Measurements from ENCODE around the gene ST7L.

The ST7L gene

GRCh38 chr1:112618114-112618720, 724 bp downstream of the ST7L start:
- no peak for DNase-seq

GRCh38 chr1:112614460-112615065, 4.4 kb downstream of the ST7L start:
- no peak for DNase-seq

- DNase-seq: no peak
Observed at GRCh38 chr1:112605633-112606327, 13.2 kb downstream of the ST7L start.

GRCh38 chr1:112603541-112603940, 15.4 kb downstream of the ST7L start:
- no peak for DNase-seq

- DNase-seq: no peak
Observed at GRCh38 chr1:112603012-112603411, 15.9 kb downstream of the ST7L start.

- no peak for DNase-seq
Observed at GRCh38 chr1:112599477-112599876, 19.5 kb downstream of the ST7L start.

- DNase-seq: no peak
Observed at GRCh38 chr1:112594208-112594876, 24.6 kb downstream of the ST7L start.

- DNase-seq: no peak
Observed at GRCh38 chr1:112589766-112590165, 29.2 kb downstream of the ST7L start.

GRCh38 chr1:112583366-112583765, 35.6 kb downstream of the ST7L start:
- DNase-seq: no peak

- DNase-seq: no peak
Observed at GRCh38 chr1:112581586-112582192, 37.3 kb downstream of the ST7L start.

- DNase-seq: no peak
Observed at GRCh38 chr1:112579801-112580510, 39.0 kb downstream of the ST7L start.

GRCh38 chr1:112576240-112576639, 42.7 kb downstream of the ST7L start:
- DNase-seq: no peak

GRCh38 chr1:112575154-112575804, 43.7 kb downstream of the ST7L start:
- DNase-seq: no peak

GRCh38 chr1:112565800-112566199, 53.1 kb downstream of the ST7L start:
- no peak for DNase-seq

GRCh38 chr1:112564081-112564480, 54.9 kb downstream of the ST7L start:
- no peak for DNase-seq

- DNase-seq: no peak
Observed at GRCh38 chr1:112563341-112563740, 55.6 kb downstream of the ST7L start.

GRCh38 chr1:112558634-112559033, 60.3 kb downstream of the ST7L start:
- DNase-seq: no peak

GRCh38 chr1:112557385-112557784, 61.6 kb downstream of the ST7L start:
- DNase-seq: no peak

- no peak for DNase-seq
Observed at GRCh38 chr1:112554411-112554810, 64.5 kb downstream of the ST7L start.

- no peak for DNase-seq
Observed at GRCh38 chr1:112549590-112549989, 69.4 kb downstream of the ST7L start.

- no peak for DNase-seq
Observed at GRCh38 chr1:112548547-112548946, 70.4 kb downstream of the ST7L start.

GRCh38 chr1:112546076-112546475, 72.9 kb downstream of the ST7L start:
- no peak for DNase-seq
